A549 (cell line): ENCODE measurements around the gene UNC45A.

ENCODE experiments used
- CEBPB ChIP-seq, 2 experiments: fragments of >200 bp in 1 of 2; sonication (Bioruptor Twin) in 1 of 2; formaldehyde crosslinking in 1 of 2; IDR thresholded peaks; 2 replicates each; pipeline ENCODE4 v1.6.1; 2012 to 2016
- MYC ChIP-seq: IDR thresholded peaks from 2 replicates; pipeline ENCODE4 v1.6.1; 2012; ENCODE audit warnings: mild to moderate bottlenecking, inconsistent platforms, low read length, improper control_type of control experiment, borderline replicate concordance
- SMC3 ChIP-seq: fragments of >200 bp; sonication (Bioruptor Twin); formaldehyde crosslinking; IDR thresholded peaks from 3 replicates; pipeline ENCODE4 v1.6.1; 2018; ENCODE audit warnings: inconsistent platforms
- ZC3H11A ChIP-seq: fragments of 450-650 bp; IDR thresholded peaks from 2 replicates; pipeline ENCODE4 v1.6.1; 2014; ENCODE audit warnings: antibody characterized with exemption, mild to moderate bottlenecking
- TF ChIP-seq, protein P1 (sequence below): fragments of >200 bp; sonication (Bioruptor Twin); formaldehyde crosslinking; IDR thresholded peaks from 3 replicates; pipeline ENCODE4 v1.5.1; 2016

DNA sequence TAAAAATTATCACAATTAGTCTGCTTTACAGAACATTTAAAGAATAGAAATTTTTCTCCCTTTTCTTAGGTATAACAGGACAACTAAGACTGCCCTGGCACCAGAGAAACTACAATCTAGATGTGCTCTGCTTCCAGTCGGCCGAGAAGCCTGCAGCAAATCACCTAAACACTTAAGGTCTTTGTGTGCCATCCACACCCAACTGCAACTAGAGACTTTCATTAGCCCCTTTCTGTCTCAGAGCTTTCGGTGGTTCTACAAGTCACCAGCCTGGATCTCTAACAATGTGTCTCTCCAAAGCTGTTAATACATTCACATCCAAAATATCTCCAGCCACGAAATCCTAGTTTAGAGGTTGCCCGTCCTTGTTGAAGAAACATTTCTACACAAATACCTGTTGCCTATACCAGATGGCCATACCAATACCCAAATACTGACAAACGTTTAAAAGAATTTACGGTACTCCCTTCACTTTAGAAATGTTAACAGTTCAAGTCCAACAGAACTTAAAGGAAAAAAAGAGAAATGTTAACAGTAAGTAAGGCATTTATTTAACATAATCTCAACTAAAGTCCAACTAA is 52.6 kb downstream of the UNC45A start:
- TF ChIP-seq SMC3 (no peak), MYC (no peak), CEBPB (IDR thresholded peaks at IDR 0.05) (no peak), ZC3H11A (no peak)
- TF ChIP-seq, protein P1, sequence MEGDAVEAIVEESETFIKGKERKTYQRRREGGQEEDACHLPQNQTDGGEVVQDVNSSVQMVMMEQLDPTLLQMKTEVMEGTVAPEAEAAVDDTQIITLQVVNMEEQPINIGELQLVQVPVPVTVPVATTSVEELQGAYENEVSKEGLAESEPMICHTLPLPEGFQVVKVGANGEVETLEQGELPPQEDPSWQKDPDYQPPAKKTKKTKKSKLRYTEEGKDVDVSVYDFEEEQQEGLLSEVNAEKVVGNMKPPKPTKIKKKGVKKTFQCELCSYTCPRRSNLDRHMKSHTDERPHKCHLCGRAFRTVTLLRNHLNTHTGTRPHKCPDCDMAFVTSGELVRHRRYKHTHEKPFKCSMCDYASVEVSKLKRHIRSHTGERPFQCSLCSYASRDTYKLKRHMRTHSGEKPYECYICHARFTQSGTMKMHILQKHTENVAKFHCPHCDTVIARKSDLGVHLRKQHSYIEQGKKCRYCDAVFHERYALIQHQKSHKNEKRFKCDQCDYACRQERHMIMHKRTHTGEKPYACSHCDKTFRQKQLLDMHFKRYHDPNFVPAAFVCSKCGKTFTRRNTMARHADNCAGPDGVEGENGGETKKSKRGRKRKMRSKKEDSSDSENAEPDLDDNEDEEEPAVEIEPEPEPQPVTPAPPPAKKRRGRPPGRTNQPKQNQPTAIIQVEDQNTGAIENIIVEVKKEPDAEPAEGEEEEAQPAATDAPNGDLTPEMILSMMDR, result no peak
